Neural cell (in vitro differentiated cells): ENCODE results near the gene RASGRP3.

Experiments
- CTCF ChIP-seq: fragments of 450-650 bp; IDR thresholded peaks from 2 replicates; pipeline ENCODE4 v1.5.1; 2014; ENCODE audit warnings: antibody characterized with exemption, mild to moderate bottlenecking, moderate library complexity; ENCODE audit not compliant: poor library complexity, severe bottlenecking
- EP300 ChIP-seq: fragments of 450-650 bp; conservative IDR thresholded peaks from 2 replicates; pipeline ENCODE4 v1.6.1; 2014; ENCODE audit warnings: antibody characterized with exemption, mild to moderate bottlenecking, moderate library complexity; ENCODE audit not compliant: poor library complexity, severe bottlenecking
- POLR2AphosphoS5 ChIP-seq: IDR thresholded peaks from 2 replicates; pipeline ENCODE4 v1.6.1; 2012

GRCh38 chr2:33491441-33492084 is 15.1 kb downstream of the RASGRP3 start:
- TF ChIP-seq CTCF (no peak), POLR2AphosphoS5 (no peak), EP300 (no peak)
